ENCODE results near the gene ZNF184. TPM values are rescaled to one million over a fixed set of nuclear protein-coding genes. Genes with fewer than 3 reads are reported as not detected.

Gene ZNF184
- total and polyA plus RNA-seq, 10 of the 15 experiments (the other 5 are each of a cell fraction or from before 2014, with no cell fraction given): 4.1 to 15.1 (median 8.3) TPM

DNA sequence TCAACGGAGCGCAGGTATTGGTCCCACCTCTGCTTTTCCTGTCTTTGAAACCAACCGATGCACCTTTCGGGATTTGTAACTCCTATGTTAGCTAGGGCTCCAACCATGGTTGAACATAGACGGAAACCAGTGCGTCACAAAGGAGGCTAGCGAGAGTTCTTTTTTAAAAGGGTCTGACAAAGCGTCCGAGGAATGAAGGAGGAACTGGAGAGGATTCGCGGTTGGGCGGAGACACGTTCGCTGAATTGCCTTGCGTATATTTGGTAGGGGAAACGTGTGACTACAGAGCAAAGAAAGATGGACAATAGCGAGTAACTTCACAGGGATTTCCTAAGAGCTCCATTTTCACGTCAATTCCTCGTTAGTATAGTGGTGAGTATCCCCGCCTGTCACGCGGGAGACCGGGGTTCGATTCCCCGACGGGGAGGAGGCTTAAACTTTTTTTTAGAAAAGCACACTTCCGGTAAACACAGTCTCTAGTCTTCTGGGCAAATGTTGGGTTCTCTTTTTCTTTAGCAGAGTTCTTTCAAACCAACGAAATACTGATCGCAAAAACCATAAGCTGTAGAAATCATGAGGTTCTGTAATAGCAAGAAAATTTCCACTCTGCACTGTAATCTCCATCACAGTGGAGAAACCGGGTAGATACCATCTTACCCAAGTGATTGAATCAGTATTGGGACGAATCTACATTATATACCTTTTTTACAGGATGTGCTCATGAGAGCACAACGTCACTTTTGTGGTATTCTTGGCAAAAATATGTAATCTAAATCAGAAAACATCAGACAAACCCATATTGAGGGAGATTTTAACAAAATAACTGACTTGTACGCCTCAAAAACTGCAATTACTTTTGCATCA, 6.6 kb upstream of the ZNF184 start (continued):
- 0 out of 2 replicates have a peak, but pooled peaks have one; percentile 20 for TF ChIP-seq TAF1 (IDR thresholded peaks at IDR 0.05; ENCODE audit: borderline replicate concordance, low read depth, low read length)
- peak; percentile 61; the same call in 1 of the 2 replicates for TF ChIP-seq FOXK2 (IDR thresholded peaks at IDR 0.05)
- no peak; the same call in 1 of the 2 replicates for TF ChIP-seq ESRRA (IDR thresholded peaks at IDR 0.05; ENCODE audit: low read length)
- TF ChIP-seq POLR2A (IDR thresholded peaks at IDR 0.05; ENCODE audit: low read depth, low read length): peak; percentile 42
- TF ChIP-seq, protein P1, sequence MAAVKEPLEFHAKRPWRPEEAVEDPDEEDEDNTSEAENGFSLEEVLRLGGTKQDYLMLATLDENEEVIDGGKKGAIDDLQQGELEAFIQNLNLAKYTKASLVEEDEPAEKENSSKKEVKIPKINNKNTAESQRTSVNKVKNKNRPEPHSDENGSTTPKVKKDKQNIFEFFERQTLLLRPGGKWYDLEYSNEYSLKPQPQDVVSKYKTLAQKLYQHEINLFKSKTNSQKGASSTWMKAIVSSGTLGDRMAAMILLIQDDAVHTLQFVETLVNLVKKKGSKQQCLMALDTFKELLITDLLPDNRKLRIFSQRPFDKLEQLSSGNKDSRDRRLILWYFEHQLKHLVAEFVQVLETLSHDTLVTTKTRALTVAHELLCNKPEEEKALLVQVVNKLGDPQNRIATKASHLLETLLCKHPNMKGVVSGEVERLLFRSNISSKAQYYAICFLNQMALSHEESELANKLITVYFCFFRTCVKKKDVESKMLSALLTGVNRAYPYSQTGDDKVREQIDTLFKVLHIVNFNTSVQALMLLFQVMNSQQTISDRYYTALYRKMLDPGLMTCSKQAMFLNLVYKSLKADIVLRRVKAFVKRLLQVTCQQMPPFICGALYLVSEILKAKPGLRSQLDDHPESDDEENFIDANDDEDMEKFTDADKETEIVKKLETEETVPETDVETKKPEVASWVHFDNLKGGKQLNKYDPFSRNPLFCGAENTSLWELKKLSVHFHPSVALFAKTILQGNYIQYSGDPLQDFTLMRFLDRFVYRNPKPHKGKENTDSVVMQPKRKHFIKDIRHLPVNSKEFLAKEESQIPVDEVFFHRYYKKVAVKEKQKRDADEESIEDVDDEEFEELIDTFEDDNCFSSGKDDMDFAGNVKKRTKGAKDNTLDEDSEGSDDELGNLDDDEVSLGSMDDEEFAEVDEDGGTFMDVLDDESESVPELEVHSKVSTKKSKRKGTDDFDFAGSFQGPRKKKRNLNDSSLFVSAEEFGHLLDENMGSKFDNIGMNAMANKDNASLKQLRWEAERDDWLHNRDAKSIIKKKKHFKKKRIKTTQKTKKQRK (IDR thresholded peaks at IDR 0.05; ENCODE audit: low read depth, low read length): no peak
- TF ChIP-seq DPF2 (IDR thresholded peaks at IDR 0.05): 0 out of 2 replicates have a peak, but pooled peaks have one; percentile 35
- TF ChIP-seq SP1 (IDR thresholded peaks at IDR 0.05; ENCODE audit: low read depth, low read length): peak; percentile 11
- TF ChIP-seq HDAC6 (IDR thresholded peaks at IDR 0.05; ENCODE audit: unreplicated experiment): no peak
- no peak for TF ChIP-seq POLR2AphosphoS2 (IDR thresholded peaks at IDR 0.05; ENCODE audit: low read depth, low read length)
- TF ChIP-seq ZNF24 (IDR thresholded peaks at IDR 0.05): peak; percentile 99
- peak; percentile 66; the same call in 1 of the 2 replicates for TF ChIP-seq MTA3 (IDR thresholded peaks at IDR 0.05; ENCODE audit: borderline replicate concordance, low read length)
- TF ChIP-seq, protein P2, sequence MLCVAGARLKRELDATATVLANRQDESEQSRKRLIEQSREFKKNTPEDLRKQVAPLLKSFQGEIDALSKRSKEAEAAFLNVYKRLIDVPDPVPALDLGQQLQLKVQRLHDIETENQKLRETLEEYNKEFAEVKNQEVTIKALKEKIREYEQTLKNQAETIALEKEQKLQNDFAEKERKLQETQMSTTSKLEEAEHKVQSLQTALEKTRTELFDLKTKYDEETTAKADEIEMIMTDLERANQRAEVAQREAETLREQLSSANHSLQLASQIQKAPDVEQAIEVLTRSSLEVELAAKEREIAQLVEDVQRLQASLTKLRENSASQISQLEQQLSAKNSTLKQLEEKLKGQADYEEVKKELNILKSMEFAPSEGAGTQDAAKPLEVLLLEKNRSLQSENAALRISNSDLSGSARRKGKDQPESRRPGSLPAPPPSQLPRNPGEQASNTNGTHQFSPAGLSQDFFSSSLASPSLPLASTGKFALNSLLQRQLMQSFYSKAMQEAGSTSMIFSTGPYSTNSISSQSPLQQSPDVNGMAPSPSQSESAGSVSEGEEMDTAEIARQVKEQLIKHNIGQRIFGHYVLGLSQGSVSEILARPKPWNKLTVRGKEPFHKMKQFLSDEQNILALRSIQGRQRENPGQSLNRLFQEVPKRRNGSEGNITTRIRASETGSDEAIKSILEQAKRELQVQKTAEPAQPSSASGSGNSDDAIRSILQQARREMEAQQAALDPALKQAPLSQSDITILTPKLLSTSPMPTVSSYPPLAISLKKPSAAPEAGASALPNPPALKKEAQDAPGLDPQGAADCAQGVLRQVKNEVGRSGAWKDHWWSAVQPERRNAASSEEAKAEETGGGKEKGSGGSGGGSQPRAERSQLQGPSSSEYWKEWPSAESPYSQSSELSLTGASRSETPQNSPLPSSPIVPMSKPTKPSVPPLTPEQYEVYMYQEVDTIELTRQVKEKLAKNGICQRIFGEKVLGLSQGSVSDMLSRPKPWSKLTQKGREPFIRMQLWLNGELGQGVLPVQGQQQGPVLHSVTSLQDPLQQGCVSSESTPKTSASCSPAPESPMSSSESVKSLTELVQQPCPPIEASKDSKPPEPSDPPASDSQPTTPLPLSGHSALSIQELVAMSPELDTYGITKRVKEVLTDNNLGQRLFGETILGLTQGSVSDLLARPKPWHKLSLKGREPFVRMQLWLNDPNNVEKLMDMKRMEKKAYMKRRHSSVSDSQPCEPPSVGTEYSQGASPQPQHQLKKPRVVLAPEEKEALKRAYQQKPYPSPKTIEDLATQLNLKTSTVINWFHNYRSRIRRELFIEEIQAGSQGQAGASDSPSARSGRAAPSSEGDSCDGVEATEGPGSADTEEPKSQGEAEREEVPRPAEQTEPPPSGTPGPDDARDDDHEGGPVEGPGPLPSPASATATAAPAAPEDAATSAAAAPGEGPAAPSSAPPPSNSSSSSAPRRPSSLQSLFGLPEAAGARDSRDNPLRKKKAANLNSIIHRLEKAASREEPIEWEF (IDR thresholded peaks at IDR 0.05; ENCODE audit: insufficient replicate concordance, low read depth, low read length): no peak
- TF ChIP-seq, protein P3, sequence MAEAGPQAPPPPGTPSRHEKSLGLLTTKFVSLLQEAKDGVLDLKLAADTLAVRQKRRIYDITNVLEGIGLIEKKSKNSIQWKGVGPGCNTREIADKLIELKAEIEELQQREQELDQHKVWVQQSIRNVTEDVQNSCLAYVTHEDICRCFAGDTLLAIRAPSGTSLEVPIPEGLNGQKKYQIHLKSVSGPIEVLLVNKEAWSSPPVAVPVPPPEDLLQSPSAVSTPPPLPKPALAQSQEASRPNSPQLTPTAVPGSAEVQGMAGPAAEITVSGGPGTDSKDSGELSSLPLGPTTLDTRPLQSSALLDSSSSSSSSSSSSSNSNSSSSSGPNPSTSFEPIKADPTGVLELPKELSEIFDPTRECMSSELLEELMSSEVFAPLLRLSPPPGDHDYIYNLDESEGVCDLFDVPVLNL (IDR thresholded peaks at IDR 0.05; ENCODE audit: low read depth, low read length): no peak
- TF ChIP-seq MYB (IDR thresholded peaks at IDR 0.05; ENCODE audit: borderline replicate concordance, low read depth, low read length): no peak
- TF ChIP-seq CBX3 (IDR thresholded peaks at IDR 0.05; ENCODE audit: borderline replicate concordance, low read depth): no peak
- TF ChIP-seq SMARCA5 (IDR thresholded peaks at IDR 0.05): peak; percentile 95
- TF ChIP-seq SMC3 (IDR thresholded peaks at IDR 0.05; ENCODE audit: borderline replicate concordance, low read length): no peak
- TF ChIP-seq ASH2L (IDR thresholded peaks at IDR 0.05; ENCODE audit: borderline replicate concordance, low read depth): 0 out of 2 replicates have a peak, but pooled peaks have one; percentile 50
- TF ChIP-seq, protein P4, sequence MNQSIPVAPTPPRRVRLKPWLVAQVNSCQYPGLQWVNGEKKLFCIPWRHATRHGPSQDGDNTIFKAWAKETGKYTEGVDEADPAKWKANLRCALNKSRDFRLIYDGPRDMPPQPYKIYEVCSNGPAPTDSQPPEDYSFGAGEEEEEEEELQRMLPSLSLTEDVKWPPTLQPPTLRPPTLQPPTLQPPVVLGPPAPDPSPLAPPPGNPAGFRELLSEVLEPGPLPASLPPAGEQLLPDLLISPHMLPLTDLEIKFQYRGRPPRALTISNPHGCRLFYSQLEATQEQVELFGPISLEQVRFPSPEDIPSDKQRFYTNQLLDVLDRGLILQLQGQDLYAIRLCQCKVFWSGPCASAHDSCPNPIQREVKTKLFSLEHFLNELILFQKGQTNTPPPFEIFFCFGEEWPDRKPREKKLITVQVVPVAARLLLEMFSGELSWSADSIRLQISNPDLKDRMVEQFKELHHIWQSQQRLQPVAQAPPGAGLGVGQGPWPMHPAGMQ (IDR thresholded peaks at IDR 0.05; ENCODE audit: borderline replicate concordance): no peak
- TF ChIP-seq ATF7 (IDR thresholded peaks at IDR 0.05; ENCODE audit: low read depth): peak; percentile 70

Data from GM12878 (cell line).